Measurements from ENCODE around the gene LRRC45. TPM values are rescaled to one million over a fixed set of nuclear protein-coding genes. Genes with fewer than 3 reads are reported as not detected.

The LRRC45 gene
- total RNA-seq, 1 donor: 13.4 TPM

DNA sequence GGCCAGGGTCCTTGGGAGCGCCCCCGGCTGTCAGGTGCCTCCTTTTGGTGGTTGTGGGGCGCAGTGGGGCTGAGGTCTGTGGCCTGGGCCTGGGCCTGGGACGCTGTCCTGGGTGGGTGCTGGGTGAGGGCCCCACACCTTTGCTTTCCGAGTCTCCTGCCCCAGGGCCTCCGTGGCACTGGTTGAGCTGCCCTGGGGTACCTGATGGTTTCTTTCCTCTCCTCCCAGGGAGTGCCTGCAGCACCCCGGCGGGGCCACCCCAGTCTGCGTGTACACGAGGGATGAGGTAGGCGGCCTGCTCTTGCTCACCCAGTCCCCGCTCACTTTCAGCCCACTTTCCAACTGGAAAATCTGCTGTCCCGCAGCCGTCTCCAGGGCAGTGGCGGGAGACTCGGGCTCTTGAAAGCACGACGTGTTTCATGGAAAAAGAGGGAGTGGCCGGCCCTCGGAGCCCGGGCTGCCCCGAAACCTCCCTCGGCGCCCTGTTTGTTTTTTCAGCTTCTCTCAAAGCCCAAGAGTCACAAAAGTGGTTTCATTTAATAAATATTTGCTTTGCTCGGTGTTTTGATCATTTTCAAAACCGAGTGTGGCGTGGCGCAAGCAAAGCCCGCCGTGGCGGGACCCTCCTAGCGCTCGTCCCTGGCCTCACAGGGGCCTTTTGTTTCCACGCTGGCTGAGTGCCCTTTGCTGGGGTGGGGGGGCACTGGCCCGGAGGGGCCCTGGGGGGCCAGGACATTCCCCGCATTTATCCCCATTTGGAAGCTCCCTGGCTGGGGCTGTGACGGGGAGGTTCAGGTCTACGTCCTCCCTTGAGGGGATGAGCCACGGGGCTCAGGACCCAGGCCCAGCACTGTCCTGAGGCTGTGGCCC, 28.3 kb upstream of the LRRC45 start:
- TF ChIP-seq, protein P1, sequence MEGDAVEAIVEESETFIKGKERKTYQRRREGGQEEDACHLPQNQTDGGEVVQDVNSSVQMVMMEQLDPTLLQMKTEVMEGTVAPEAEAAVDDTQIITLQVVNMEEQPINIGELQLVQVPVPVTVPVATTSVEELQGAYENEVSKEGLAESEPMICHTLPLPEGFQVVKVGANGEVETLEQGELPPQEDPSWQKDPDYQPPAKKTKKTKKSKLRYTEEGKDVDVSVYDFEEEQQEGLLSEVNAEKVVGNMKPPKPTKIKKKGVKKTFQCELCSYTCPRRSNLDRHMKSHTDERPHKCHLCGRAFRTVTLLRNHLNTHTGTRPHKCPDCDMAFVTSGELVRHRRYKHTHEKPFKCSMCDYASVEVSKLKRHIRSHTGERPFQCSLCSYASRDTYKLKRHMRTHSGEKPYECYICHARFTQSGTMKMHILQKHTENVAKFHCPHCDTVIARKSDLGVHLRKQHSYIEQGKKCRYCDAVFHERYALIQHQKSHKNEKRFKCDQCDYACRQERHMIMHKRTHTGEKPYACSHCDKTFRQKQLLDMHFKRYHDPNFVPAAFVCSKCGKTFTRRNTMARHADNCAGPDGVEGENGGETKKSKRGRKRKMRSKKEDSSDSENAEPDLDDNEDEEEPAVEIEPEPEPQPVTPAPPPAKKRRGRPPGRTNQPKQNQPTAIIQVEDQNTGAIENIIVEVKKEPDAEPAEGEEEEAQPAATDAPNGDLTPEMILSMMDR (IDR thresholded peaks at IDR 0.05; ENCODE audit: insufficient read depth, low read depth, low read length): no peak
- no peak overlapping the region for H3K4me3 ChIP-seq (ENCODE audit: low read depth, low read length)
- no peak for DNase-seq (ENCODE audit: low read depth)

DNA sequence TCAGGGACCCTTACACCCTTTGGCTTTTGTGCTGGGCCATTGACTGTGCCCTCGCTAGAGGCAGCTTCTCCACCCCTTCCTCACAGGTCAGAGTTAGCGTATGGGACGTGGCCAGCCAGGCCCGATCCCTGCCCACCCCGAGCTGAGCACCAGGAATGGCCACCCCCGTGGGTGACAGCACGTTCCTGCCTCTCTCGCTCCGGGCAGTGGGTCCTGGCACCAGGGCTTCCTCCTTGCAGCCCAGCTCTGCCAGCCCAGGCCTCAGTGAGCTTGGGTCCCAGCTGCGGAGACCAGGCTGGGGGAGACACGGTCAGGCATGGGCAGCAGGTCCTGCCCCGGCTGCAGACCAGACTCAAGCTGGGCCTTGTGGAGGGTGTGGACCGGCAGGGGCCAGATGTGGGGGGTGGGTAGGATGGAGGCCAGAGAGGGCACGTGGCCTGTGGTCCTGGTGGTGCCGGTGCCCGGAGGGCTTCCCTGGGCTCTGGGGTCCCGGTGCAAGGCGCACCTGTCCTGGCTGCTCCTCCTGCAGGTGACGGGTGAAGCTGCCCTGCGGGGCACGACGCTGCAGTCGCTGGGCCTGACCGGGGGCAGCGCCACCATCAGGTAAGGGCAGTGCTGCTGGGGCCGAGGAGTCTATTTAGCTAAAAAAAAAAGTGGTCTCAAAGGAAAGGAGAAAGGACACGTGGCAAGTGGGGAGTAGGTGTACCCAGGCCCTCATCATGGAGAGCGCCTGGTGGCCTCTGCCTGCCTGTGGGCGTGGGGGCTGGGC, 27.5 kb upstream of the LRRC45 start:
- no peak for DNase-seq (ENCODE audit: low read depth)
- no peak overlapping the region for H3K4me3 ChIP-seq (ENCODE audit: low read depth, low read length)
- TF ChIP-seq, protein P1 (IDR thresholded peaks at IDR 0.05; ENCODE audit: insufficient read depth, low read depth, low read length): no peak

- TF ChIP-seq, protein P1 (IDR thresholded peaks at IDR 0.05; ENCODE audit: insufficient read depth, low read depth, low read length): no peak
These were observed 26.8 kb upstream of the LRRC45 start for GRCh38 chr17:81996232-81996756.

GRCh38 chr17:81996757-81997441, 26.2 kb upstream of the LRRC45 start:
- TF ChIP-seq, protein P1 (IDR thresholded peaks at IDR 0.05; ENCODE audit: insufficient read depth, low read depth, low read length): no peak
- DNase-seq (ENCODE audit: low read depth): no peak
- H3K4me3 ChIP-seq (ENCODE audit: low read depth, low read length): no peak overlapping the region

More at GRCh38 chr17:81996232-81996756, 26.8 kb upstream of the LRRC45 start:
- no peak for DNase-seq (ENCODE audit: low read depth)
- H3K4me3 ChIP-seq (ENCODE audit: low read depth, low read length): no peak overlapping the region

GRCh38 chr17:81998212-81998611, 24.9 kb upstream of the LRRC45 start:
- no peak for DNase-seq (ENCODE audit: low read depth)
- H3K4me3 ChIP-seq (ENCODE audit: low read depth, low read length): no peak overlapping the region
- TF ChIP-seq, protein P1 (IDR thresholded peaks at IDR 0.05; ENCODE audit: insufficient read depth, low read depth, low read length): no peak

GRCh38 chr17:81998691-81999438, 24.2 kb upstream of the LRRC45 start:
- H3K4me3 ChIP-seq (ENCODE audit: low read depth, low read length): no peak overlapping the region
- TF ChIP-seq, protein P1 (IDR thresholded peaks at IDR 0.05; ENCODE audit: insufficient read depth, low read depth, low read length): no peak

More at GRCh38 chr17:81998691-81999438, 24.2 kb upstream of the LRRC45 start:
- no peak for DNase-seq (ENCODE audit: low read depth)
